Sigmoid colon (tissue), 4 donors: ENCODE results near the gene KCNG2.

Source experiments
- POLR2AphosphoS5 ChIP-seq, 4 donors: sonication (generic); formaldehyde crosslinking; IDR thresholded peaks; one replicate each; pipeline ENCODE4 v1.6.1; 2017; ENCODE audit warnings: antibody characterized with exemption in 4 of 4
- TF ChIP-seq, protein P1 (sequence below), 4 experiments: fragments of 450-650 bp in 3 of 4; fragments of 200-600 bp in 1 of 4; IDR thresholded peaks; one replicate each; pipeline ENCODE4 v1.5.1; 2016 to 2019; ENCODE audit warnings: antibody characterized with exemption in 4 of 4, mild to moderate bottlenecking in 3 of 4, moderate library complexity in 2 of 4

- TF ChIP-seq, protein P1, sequence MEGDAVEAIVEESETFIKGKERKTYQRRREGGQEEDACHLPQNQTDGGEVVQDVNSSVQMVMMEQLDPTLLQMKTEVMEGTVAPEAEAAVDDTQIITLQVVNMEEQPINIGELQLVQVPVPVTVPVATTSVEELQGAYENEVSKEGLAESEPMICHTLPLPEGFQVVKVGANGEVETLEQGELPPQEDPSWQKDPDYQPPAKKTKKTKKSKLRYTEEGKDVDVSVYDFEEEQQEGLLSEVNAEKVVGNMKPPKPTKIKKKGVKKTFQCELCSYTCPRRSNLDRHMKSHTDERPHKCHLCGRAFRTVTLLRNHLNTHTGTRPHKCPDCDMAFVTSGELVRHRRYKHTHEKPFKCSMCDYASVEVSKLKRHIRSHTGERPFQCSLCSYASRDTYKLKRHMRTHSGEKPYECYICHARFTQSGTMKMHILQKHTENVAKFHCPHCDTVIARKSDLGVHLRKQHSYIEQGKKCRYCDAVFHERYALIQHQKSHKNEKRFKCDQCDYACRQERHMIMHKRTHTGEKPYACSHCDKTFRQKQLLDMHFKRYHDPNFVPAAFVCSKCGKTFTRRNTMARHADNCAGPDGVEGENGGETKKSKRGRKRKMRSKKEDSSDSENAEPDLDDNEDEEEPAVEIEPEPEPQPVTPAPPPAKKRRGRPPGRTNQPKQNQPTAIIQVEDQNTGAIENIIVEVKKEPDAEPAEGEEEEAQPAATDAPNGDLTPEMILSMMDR (IDR thresholded peaks at IDR 0.05) = no peak
- TF ChIP-seq POLR2AphosphoS5 (IDR thresholded peaks at IDR 0.05) = no peak
These were observed 113.0 kb downstream of the KCNG2 start for GRCh38 chr18:79910563-79911343.
